H1 (cell line): ENCODE results near the gene SLC2A4RG. TPM values are rescaled to one million over a fixed set of nuclear protein-coding genes. Genes with fewer than 3 reads are reported as not detected.

Experiments used
- BRCA1 ChIP-seq: IDR thresholded peaks from 2 replicates; pipeline ENCODE4 v1.6.1; 2012; ENCODE audit warnings: low read depth, low read length, improper control_type of control experiment
- CEBPB ChIP-seq: IDR thresholded peaks from 2 replicates; pipeline ENCODE4 v1.6.1; 2012; ENCODE audit warnings: low read depth, low read length
- CTCF ChIP-seq, 3 experiments: IDR thresholded peaks; 1 replicate in 2 of 3; 2 replicates in 1 of 3; pipeline versions ENCODE4 v1.5.1 to v1.6.1; 2011; ENCODE audit warnings: low read length in 3 of 3, mild to moderate bottlenecking in 3 of 3, inconsistent platforms in 2 of 3, low read depth in 1 of 3, moderate library complexity in 1 of 3; ENCODE audit not compliant: insufficient read depth in 1 of 3; ENCODE audit errors: control extremely low read depth in 1 of 3
- POLR2AphosphoS5 ChIP-seq: IDR thresholded peaks from 2 replicates; pipeline ENCODE4 v1.6.1; 2011; ENCODE audit warnings: low read depth, low read length
- POU5F1 ChIP-seq: IDR thresholded peaks from 2 replicates; pipeline ENCODE4 v1.6.1; 2011; ENCODE audit warnings: low read depth, mild to moderate bottlenecking, low read length, moderate library complexity
- SIN3A ChIP-seq, 2 experiments: IDR thresholded peaks in 1 of 2; conservative IDR thresholded peaks in 1 of 2; 2 replicates each; pipeline ENCODE4 v1.6.1; 2011 to 2012; ENCODE audit warnings: low read length in 2 of 2, improper control_type of control experiment in 1 of 2, low read depth in 1 of 2, mild to moderate bottlenecking in 1 of 2
- TAF1 ChIP-seq: IDR thresholded peaks from 2 replicates; pipeline ENCODE4 v1.6.1; 2011; ENCODE audit warnings: mild to moderate bottlenecking, low read depth, low read length
- TEAD4 ChIP-seq: IDR thresholded peaks from 2 replicates; pipeline ENCODE4 v1.6.1; 2012; ENCODE audit warnings: low read depth, low read length, inconsistent platforms, mixed read lengths
- polyA plus RNA-seq, 7 experiments: library from polyadenylated mRNA; depleted of rRNA in 3 of 7; stranded (reverse) in 5 of 7; unstranded in 2 of 7; fragments of >200 nt in 5 of 7; fragments of 200-250 nt in 2 of 7; gene quantifications; 1 replicate in 5 of 7; 2 replicates in 1 of 7; 4 replicates in 1 of 7; pipeline versions ENCODE4 v1.2.1 to v1.2.3, GENCODE V29; 2011 to 2013; ENCODE audit warnings: missing spikeins in 2 of 7, mixed read lengths in 2 of 7
- total RNA-seq: library from RNA; stranded (reverse); fragmentation: NEBNext Ultra II Directional; extraction: Animal tissue kit (Norgen Biotek cat#: 25700); gene quantifications from 2 replicates; pipeline ENCODE4 v1.2.1, GENCODE V29; 2021
- TF ChIP-seq, protein P1 (sequence below): fragments of 300-600 bp; sonication (generic); IDR thresholded peaks from 2 replicates; pipeline ENCODE4 v1.7.1; 2012; ENCODE audit warnings: low read length, moderate library complexity, mild to moderate bottlenecking, inconsistent platforms; ENCODE audit not compliant: insufficient replicate concordance

The SLC2A4RG gene
- total and polyA plus RNA-seq, 2 of the 8 experiments (the other 6 are each of a cell fraction or from before 2014, with no cell fraction given): 15.9 to 29.1 TPM

DNA sequence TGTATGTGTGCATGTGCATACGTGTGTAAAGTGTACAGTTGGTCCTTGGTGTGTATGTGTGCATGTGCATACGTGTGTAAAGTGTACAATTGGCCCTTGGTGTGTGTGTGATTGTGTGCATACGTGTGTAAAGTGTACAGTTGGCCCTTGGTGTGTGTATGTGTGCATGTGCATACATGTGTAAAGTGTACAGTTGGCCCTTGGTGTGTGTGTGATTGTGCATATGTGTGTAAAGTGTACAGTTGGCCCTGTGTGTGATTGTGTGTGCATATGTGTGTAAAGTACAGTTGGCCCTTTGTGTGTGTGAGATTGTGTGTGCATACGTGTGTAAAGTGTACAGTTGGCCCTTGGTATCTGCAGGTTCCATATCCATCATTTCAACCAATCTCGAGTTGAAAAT, 8.2 kb upstream of the SLC2A4RG start (continued):
- TF ChIP-seq, protein P1, sequence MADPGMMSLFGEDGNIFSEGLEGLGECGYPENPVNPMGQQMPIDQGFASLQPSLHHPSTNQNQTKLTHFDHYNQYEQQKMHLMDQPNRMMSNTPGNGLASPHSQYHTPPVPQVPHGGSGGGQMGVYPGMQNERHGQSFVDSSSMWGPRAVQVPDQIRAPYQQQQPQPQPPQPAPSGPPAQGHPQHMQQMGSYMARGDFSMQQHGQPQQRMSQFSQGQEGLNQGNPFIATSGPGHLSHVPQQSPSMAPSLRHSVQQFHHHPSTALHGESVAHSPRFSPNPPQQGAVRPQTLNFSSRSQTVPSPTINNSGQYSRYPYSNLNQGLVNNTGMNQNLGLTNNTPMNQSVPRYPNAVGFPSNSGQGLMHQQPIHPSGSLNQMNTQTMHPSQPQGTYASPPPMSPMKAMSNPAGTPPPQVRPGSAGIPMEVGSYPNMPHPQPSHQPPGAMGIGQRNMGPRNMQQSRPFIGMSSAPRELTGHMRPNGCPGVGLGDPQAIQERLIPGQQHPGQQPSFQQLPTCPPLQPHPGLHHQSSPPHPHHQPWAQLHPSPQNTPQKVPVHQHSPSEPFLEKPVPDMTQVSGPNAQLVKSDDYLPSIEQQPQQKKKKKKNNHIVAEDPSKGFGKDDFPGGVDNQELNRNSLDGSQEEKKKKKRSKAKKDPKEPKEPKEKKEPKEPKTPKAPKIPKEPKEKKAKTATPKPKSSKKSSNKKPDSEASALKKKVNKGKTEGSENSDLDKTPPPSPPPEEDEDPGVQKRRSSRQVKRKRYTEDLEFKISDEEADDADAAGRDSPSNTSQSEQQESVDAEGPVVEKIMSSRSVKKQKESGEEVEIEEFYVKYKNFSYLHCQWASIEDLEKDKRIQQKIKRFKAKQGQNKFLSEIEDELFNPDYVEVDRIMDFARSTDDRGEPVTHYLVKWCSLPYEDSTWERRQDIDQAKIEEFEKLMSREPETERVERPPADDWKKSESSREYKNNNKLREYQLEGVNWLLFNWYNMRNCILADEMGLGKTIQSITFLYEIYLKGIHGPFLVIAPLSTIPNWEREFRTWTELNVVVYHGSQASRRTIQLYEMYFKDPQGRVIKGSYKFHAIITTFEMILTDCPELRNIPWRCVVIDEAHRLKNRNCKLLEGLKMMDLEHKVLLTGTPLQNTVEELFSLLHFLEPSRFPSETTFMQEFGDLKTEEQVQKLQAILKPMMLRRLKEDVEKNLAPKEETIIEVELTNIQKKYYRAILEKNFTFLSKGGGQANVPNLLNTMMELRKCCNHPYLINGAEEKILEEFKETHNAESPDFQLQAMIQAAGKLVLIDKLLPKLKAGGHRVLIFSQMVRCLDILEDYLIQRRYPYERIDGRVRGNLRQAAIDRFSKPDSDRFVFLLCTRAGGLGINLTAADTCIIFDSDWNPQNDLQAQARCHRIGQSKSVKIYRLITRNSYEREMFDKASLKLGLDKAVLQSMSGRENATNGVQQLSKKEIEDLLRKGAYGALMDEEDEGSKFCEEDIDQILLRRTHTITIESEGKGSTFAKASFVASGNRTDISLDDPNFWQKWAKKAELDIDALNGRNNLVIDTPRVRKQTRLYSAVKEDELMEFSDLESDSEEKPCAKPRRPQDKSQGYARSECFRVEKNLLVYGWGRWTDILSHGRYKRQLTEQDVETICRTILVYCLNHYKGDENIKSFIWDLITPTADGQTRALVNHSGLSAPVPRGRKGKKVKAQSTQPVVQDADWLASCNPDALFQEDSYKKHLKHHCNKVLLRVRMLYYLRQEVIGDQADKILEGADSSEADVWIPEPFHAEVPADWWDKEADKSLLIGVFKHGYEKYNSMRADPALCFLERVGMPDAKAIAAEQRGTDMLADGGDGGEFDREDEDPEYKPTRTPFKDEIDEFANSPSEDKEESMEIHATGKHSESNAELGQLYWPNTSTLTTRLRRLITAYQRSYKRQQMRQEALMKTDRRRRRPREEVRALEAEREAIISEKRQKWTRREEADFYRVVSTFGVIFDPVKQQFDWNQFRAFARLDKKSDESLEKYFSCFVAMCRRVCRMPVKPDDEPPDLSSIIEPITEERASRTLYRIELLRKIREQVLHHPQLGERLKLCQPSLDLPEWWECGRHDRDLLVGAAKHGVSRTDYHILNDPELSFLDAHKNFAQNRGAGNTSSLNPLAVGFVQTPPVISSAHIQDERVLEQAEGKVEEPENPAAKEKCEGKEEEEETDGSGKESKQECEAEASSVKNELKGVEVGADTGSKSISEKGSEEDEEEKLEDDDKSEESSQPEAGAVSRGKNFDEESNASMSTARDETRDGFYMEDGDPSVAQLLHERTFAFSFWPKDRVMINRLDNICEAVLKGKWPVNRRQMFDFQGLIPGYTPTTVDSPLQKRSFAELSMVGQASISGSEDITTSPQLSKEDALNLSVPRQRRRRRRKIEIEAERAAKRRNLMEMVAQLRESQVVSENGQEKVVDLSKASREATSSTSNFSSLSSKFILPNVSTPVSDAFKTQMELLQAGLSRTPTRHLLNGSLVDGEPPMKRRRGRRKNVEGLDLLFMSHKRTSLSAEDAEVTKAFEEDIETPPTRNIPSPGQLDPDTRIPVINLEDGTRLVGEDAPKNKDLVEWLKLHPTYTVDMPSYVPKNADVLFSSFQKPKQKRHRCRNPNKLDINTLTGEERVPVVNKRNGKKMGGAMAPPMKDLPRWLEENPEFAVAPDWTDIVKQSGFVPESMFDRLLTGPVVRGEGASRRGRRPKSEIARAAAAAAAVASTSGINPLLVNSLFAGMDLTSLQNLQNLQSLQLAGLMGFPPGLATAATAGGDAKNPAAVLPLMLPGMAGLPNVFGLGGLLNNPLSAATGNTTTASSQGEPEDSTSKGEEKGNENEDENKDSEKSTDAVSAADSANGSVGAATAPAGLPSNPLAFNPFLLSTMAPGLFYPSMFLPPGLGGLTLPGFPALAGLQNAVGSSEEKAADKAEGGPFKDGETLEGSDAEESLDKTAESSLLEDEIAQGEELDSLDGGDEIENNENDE: no peak
- TF ChIP-seq CEBPB: no peak
- no peak for TF ChIP-seq POLR2AphosphoS5
- TF ChIP-seq SIN3A (conservative IDR thresholded peaks at IDR 0.05 in 1 of 2, IDR thresholded peaks at IDR 0.05 in 1 of 2; ENCODE audit: low read depth in 1 of 2, low read length in 2 of 2): no peak
- TF ChIP-seq POU5F1: no peak
- TF ChIP-seq CTCF (IDR thresholded peaks at IDR 0.05; ENCODE audit: control extremely low read depth in 1 of 3, insufficient read depth in 1 of 3, low read depth in 1 of 3, low read length in 3 of 3): no peak
- no peak for TF ChIP-seq BRCA1
- TF ChIP-seq TEAD4: no peak
- no peak for TF ChIP-seq TAF1
